ENCODE data around the gene DIP2C. TPM values are rescaled to one million over a fixed set of nuclear protein-coding genes. Genes with fewer than 3 reads are reported as not detected.
"Not testable (repeated sequence)": the region's sequence is repeated elsewhere in the genome, so short reads cannot be mapped to it uniquely, and the experiment has no call there.

DIP2C gene
- total and polyA plus RNA-seq, 8 donors = 2.4 to 40.1 (median 21.0) TPM

- intact Hi-C loops (cut with DNase I; ENCODE audit: low total_unique reads) = no loop called here
Observed at GRCh38 chr10:533611-534010, 155.9 kb downstream of the DIP2C start.

GRCh38 chr10:533186-533585 is 156.3 kb downstream of the DIP2C start:
- H3K4me1 ChIP-seq = peaks cover 0 to 7% (median 0%) of the 10 kb centered on the region in 4 donors
- WGBS, 5 donors = 73 to 83% (median 80%) methylated on average over 7 of the region's 7 CpGs
- H3K9me3 ChIP-seq = no peaks in the 10 kb centered on the region
- H3K4me3 ChIP-seq = no peak overlapping the region
- no peak for DNase-seq
- no peak overlapping the region for H3K27ac ChIP-seq
- no peaks in the 10 kb centered on the region for H3K27me3 ChIP-seq
- no peaks in the 10 kb centered on the region for H3K36me3 ChIP-seq
- TF ChIP-seq EP300 (IDR thresholded peaks at IDR 0.05) (no peak), POLR2AphosphoS5 (IDR thresholded peaks at IDR 0.05) (no peak), POLR2A (IDR thresholded peaks at IDR 0.05) (no peak)
- TF ChIP-seq, protein P1, sequence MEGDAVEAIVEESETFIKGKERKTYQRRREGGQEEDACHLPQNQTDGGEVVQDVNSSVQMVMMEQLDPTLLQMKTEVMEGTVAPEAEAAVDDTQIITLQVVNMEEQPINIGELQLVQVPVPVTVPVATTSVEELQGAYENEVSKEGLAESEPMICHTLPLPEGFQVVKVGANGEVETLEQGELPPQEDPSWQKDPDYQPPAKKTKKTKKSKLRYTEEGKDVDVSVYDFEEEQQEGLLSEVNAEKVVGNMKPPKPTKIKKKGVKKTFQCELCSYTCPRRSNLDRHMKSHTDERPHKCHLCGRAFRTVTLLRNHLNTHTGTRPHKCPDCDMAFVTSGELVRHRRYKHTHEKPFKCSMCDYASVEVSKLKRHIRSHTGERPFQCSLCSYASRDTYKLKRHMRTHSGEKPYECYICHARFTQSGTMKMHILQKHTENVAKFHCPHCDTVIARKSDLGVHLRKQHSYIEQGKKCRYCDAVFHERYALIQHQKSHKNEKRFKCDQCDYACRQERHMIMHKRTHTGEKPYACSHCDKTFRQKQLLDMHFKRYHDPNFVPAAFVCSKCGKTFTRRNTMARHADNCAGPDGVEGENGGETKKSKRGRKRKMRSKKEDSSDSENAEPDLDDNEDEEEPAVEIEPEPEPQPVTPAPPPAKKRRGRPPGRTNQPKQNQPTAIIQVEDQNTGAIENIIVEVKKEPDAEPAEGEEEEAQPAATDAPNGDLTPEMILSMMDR (IDR thresholded peaks at IDR 0.05) = no peak
- intact Hi-C loops (cut with DNase I; ENCODE audit: low total_unique reads) = no loop called here

More at GRCh38 chr10:533611-534010, 155.9 kb downstream of the DIP2C start:
- Histone ChIP-seq H3K27ac (no peak overlapping the region), H3K36me3 (no peaks in the 10 kb centered on the region), H3K9me3 (no peaks in the 10 kb centered on the region), H3K4me3 (no peak overlapping the region), H3K27me3 (no peaks in the 10 kb centered on the region), H3K4me1 (peaks cover 0 to 7% (median 0%) of the 10 kb centered on the region in 4 donors)
- 82 to 92% (median 88%) methylated on average over 7 of the region's 7 CpGs for WGBS, 5 donors
- TF ChIP-seq EP300 (IDR thresholded peaks at IDR 0.05) = no peak
- no peak for DNase-seq

- H3K27me3 ChIP-seq; H3K27ac ChIP-seq; H3K36me3 ChIP-seq; H3K4me3 ChIP-seq; H3K9me3 ChIP-seq; DNase-seq; intact Hi-C loops (cut with DNase I; ENCODE audit: low total_unique reads); H3K4me1 ChIP-seq: not testable (repeated sequence)
- 78 to 86% (median 83%) methylated on average over 2 of the region's 2 CpGs for WGBS, 5 donors
Observed at GRCh38 chr10:532331-532730, 157.1 kb downstream of the DIP2C start.

GRCh38 chr10:531541-531940 is 157.9 kb downstream of the DIP2C start:
- WGBS, 5 donors = 91 to 96% (median 93%) methylated on average over 18 of the region's 18 CpGs
- no peak overlapping the region for H3K27ac ChIP-seq
- no peaks in the 10 kb centered on the region for H3K27me3 ChIP-seq
- intact Hi-C loops (cut with DNase I; ENCODE audit: low total_unique reads) = no loop called here
- DNase-seq = no peak
- TF ChIP-seq POLR2A (IDR thresholded peaks at IDR 0.05) = no peak
- peaks cover 0 to 7% (median 0%) of the 10 kb centered on the region in 4 donors for H3K4me1 ChIP-seq
- no peak overlapping the region for H3K4me3 ChIP-seq
- no peaks in the 10 kb centered on the region for H3K36me3 ChIP-seq
- H3K9me3 ChIP-seq = no peaks in the 10 kb centered on the region

DNA sequence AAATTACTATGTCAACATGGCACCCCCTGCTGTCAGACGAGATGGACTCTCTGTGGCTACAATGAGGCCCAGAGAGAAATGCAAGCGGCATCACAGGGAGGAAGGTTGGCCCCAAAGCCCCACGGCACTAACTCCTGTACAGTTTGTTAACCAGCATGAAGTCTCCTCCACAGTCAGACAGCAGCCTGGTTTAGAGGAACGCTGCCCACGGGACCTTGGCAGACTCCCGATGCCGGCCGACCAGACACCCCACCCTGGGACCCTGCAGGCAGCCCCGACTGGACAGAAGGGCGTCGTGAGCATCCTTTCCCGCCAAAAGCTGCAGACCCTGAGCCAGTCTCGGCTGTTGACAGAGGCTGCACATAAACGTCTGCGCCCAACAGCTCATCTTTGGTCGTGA is 158.8 kb downstream of the DIP2C start:
- peaks cover 0 to 11% (median 1%) of the 10 kb centered on the region in 4 donors for H3K4me1 ChIP-seq
- H3K27me3 ChIP-seq = no peaks in the 10 kb centered on the region
- H3K9me3 ChIP-seq = no peaks in the 10 kb centered on the region
- DNase-seq = no peak
- intact Hi-C loops (cut with DNase I; ENCODE audit: low total_unique reads) = no loop called here
- no peak overlapping the region for H3K27ac ChIP-seq
- no peak for TF ChIP-seq POLR2A (IDR thresholded peaks at IDR 0.05)
- TF ChIP-seq EP300 (IDR thresholded peaks at IDR 0.05) = no peak
- no peak for TF ChIP-seq POLR2AphosphoS5 (IDR thresholded peaks at IDR 0.05)
- TF ChIP-seq, protein P1 (IDR thresholded peaks at IDR 0.05) = no peak
- 89 to 92% (median 91%) methylated on average over 16 of the region's 16 CpGs for WGBS, 5 donors
- H3K4me3 ChIP-seq = no peak overlapping the region
- no peaks in the 10 kb centered on the region for H3K36me3 ChIP-seq

- Histone ChIP-seq H3K27me3 (no peaks in the 10 kb centered on the region), H3K4me1 (peaks cover 0 to 15% (median 6%) of the 10 kb centered on the region in 4 donors), H3K9me3 (no peaks in the 10 kb centered on the region), H3K4me3 (no peak overlapping the region), H3K36me3 (no peaks in the 10 kb centered on the region), H3K27ac (no peak overlapping the region)
- intact Hi-C loops (cut with DNase I; ENCODE audit: low total_unique reads) = no loop called here
- DNase-seq = no peak
- TF ChIP-seq POLR2AphosphoS5 (IDR thresholded peaks at IDR 0.05) = no peak
- no peak for TF ChIP-seq EP300 (IDR thresholded peaks at IDR 0.05)
- no peak for TF ChIP-seq POLR2A (IDR thresholded peaks at IDR 0.05)
- TF ChIP-seq, protein P1 (IDR thresholded peaks at IDR 0.05) = no peak
- 90 to 94% (median 94%) methylated on average over 27 of the region's 27 CpGs for WGBS, 5 donors
Observed at GRCh38 chr10:529468-530230, 159.8 kb downstream of the DIP2C start.

Measured in stomach (tissue), 9 donors.